Measurements from ENCODE around the gene DMWD.
"Not testable (repeated sequence)": the region's sequence is repeated elsewhere in the genome, so short reads cannot be mapped to it uniquely, and the experiment has no call there.

Gene DMWD

DNA sequence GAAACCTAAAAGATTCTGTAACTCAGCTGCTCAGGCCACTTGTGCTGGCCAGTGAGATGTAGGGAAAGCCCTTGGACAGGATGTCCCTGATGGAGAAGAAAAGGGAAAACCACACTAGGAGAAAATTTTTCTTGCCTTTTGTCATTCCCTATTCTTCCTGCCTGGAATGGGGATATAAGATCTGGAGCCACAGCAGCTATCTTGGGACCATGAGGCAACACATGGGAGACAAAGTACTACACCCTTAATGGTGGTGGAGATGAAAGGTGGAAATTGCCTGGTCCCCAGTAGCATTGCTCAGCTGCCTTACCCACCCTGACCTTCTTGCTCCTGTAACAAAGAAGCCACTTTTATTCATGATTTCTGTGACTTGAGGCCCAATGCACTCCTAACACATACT is 13.1 kb upstream of the DMWD start:
- DNase-seq (ENCODE audit: low spot score in 2 of 2), result no peak
- H3K36me3 ChIP-seq (replicated peaks), result no peaks in the 10 kb centered on the region
- H3K4me1 ChIP-seq, result no peaks in the 10 kb centered on the region
- H3K9me3 ChIP-seq, result no peaks in the 10 kb centered on the region
- no peak overlapping the region for H3K4me3 ChIP-seq
- in situ Hi-C loops (cut with MboI; ENCODE audit: low sequenced_read_pairs), result no loop called here
- no peaks in the 10 kb centered on the region for H3K27me3 ChIP-seq (ENCODE audit: low read depth)

DNA sequence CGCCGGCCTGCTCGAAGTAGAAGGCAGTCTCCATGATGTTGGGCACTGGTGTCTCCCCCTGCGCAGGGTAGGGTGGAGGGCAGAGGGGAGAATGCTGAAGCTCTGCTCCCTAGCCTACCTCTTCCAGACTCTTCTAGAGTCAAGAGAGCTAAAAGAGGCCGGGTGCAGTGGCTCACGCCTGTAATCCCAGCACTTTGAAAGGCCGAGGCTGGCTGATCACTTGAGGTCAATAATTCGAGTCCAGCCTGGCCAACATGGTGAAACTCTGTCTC is 12.2 kb upstream of the DMWD start:
- in situ Hi-C loops (cut with MboI; ENCODE audit: low sequenced_read_pairs), result no loop called here
- DNase-seq (ENCODE audit: low spot score in 2 of 2), result no peak
- H3K9me3 ChIP-seq, result no peaks in the 10 kb centered on the region
- H3K27me3 ChIP-seq (ENCODE audit: low read depth), result no peaks in the 10 kb centered on the region
- H3K4me1 ChIP-seq, result no peaks in the 10 kb centered on the region
- no peaks in the 10 kb centered on the region for H3K36me3 ChIP-seq (replicated peaks)
- no peak overlapping the region for H3K4me3 ChIP-seq

DNA sequence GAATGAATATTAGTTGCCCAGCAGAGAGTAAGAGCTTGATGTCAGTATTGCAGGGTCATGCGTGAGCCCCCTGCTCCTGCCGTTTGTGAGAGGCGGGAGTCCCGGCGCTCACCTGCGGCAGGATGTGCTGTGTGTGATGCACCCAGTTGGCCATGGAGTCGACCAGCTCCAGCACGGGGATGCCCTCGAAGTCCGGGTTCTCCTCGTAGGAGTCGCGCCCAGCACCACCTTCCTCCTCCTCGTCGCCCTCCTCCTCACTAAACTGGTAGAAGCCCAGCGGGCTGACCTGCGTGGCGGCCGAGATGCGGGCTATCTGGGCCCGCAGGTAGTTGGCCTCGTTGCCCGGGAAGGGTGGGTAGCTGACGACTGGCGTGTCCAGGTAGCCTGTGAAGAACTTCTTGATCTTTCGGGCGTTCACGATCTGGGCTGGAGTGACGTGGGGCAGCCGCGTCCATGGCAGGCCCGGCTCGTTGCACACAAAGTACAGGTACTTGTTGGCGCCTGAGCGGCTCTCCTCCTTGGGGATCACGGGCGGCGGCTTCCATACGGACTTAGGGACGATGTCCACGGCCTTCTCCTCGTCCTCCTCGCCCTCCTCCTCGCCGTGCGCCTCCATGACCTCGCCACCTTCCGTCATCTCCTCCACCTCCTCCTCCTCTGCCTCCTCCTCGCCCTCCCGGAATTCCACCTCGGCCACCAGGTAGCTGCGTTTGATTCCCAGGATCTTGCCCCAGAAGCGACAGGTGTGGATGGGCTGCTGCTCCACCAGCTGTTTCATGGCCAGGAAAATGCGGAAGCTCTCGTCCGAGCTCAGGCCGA is 11.7 kb upstream of the DMWD start:
- Histone ChIP-seq H3K4me1 (no peaks in the 10 kb centered on the region; the same call in 1 of the 2 replicates), H3K27me3 (ENCODE audit: low read depth) (no peaks in the 10 kb centered on the region), H3K4me3 (no peak overlapping the region), H3K9me3 (no peaks in the 10 kb centered on the region), H3K36me3 (replicated peaks) (no peaks in the 10 kb centered on the region)
- in situ Hi-C loops (cut with MboI; ENCODE audit: low sequenced_read_pairs), result no loop called here
- DNase-seq (ENCODE audit: low spot score in 2 of 2), result no peak

DNA sequence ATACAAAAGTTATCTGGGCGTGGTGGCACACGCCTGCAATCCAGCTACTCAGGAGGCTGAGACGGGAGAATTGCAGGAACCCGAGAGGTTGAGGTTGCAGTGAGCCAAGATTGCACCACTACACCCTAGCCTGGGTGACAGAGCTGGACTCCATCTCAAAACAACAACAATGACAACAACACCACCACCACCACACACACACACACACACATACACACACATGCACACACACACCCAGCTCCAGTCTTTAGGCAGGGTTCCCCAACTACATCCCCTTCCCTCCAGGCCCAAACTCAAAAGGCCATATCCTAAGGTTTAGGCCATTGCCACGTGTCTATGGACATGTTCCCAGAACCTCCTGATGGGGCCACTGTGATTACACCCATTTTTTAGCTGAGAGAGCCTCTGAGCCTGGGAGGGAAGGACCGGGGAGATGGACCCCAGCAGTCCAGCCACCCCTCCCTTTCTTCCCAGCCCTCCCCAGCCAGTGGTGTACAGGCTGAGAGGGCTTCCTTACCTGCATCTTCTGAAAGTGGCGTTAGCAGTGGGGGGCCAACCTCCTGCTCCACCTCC is 9.0 kb upstream of the DMWD start:
- H3K36me3 ChIP-seq (replicated peaks), result no peaks in the 10 kb centered on the region
- in situ Hi-C loops (cut with MboI; ENCODE audit: low sequenced_read_pairs), result no loop called here
- H3K4me1 ChIP-seq, result no peaks in the 10 kb centered on the region; the same call in 1 of the 2 replicates
- H3K4me3 ChIP-seq, result no peak overlapping the region
- no peaks in the 10 kb centered on the region for H3K27me3 ChIP-seq (ENCODE audit: low read depth)
- H3K9me3 ChIP-seq, result no peaks in the 10 kb centered on the region
- no peak for DNase-seq (ENCODE audit: low spot score in 2 of 2)

DNA sequence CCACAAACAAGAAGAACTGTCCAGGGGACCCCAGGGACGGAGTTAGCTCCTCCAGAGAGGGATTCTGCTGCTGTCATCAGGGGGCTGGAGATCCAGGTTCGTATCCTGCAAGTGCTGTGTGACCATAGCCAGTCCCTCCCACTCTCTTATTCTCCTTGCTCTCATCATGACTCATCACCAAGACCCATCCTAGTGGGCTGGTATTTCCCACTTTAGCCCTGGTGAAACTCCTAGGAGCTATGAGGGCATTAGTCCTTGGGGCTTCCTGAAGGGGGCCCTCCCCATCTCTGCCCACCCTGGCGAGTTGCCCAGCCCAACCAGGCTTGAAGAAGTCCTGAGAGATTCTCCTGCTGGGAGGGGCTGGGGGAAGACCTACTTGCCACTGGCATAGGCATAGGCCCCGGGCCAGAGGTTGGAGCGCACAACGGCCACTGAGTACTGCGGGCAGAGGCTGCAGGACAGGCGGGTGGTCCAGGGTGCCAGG is 7.5 kb upstream of the DMWD start:
- no peak for DNase-seq (ENCODE audit: low spot score in 2 of 2)
- Histone ChIP-seq H3K4me3 (no peak overlapping the region), H3K36me3 (replicated peaks) (no peaks in the 10 kb centered on the region), H3K4me1 (no peaks in the 10 kb centered on the region; the same call in 1 of the 2 replicates), H3K27me3 (ENCODE audit: low read depth) (no peaks in the 10 kb centered on the region), H3K9me3 (no peaks in the 10 kb centered on the region)
- in situ Hi-C loops (cut with MboI; ENCODE audit: low sequenced_read_pairs), result no loop called here

DNA sequence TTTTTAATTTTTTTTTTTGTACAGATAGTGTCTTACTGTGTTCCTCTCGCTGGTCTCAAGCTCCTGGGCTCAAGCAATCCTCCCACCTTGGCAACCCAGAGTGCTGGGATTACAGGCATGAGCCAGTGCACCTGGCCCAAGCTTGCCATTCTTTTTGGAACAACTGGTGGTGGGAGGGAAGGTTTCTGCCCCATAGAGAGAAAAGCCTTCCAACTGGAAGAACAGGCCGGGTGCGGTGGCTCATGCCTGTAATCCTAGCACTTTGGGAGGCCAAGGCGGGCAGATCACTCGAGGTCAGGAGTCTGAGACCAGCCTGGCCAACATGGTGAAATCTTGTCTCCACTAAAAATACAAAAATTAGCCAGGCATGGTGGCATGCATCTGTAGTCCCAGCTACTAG is 6.9 kb upstream of the DMWD start:
- H3K27me3 ChIP-seq (ENCODE audit: low read depth); H3K36me3 ChIP-seq (replicated peaks); H3K9me3 ChIP-seq; H3K4me1 ChIP-seq; H3K4me3 ChIP-seq; DNase-seq (ENCODE audit: low spot score in 2 of 2); in situ Hi-C loops (cut with MboI; ENCODE audit: low sequenced_read_pairs): not testable (repeated sequence)

DNA sequence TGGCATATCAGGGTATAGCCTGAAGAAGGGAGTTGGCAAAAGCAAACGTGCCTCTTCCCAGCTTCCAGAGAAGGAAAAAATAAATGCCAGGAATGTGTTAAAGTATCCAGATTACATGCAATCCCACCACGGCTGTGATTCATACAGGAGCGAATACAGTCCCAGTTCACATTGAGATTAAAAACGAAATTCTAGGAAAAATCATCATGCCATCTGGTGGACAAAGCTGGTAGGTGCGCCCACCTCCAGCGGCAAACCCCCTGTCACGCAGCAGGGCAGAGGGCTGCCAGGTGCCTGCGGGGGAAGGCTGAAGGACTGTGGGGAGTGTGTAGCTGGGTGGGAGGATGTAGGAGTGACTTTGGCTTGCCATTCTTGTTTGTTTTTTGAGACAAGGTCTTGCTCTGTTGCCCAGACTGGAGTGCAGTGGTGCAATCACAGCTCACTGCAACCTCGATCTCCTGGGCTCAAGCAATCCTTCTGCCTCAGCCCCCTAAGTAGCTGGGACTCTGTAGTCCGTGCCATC is 6.4 kb upstream of the DMWD start:
- DNase-seq (ENCODE audit: low spot score in 2 of 2), result peak; percentile 50 to 79
- in situ Hi-C loops (cut with MboI; ENCODE audit: low sequenced_read_pairs), result no loop called here
- Histone ChIP-seq H3K27me3 (ENCODE audit: low read depth) (no peaks in the 10 kb centered on the region), H3K4me3 (no peak overlapping the region), H3K9me3 (no peaks in the 10 kb centered on the region), H3K4me1 (no peaks in the 10 kb centered on the region; the same call in 1 of the 2 replicates), H3K36me3 (replicated peaks) (no peaks in the 10 kb centered on the region)

DNA sequence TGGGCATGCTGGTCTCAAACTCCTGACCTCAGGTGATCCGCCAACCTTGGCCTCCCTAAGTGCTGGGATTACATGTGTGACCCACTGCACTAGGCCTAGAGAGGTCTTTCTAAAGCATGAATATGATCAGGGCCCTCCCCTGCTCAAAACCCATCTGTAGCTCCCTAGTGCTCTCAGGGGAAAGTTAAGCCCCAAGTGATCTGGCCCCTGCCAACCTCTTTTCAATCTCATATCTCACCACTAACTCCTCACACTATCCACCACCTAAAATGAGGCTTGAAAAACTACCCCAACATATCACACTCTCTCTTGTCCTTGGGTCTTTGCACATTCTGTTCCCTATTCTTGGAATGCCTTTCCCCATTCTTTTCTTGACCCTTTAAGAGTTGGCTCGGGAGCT is 2.0 kb upstream of the DMWD start:
- H3K9me3 ChIP-seq, result no peaks in the 10 kb centered on the region
- DNase-seq (ENCODE audit: low spot score in 2 of 2), result no peak
- H3K4me3 ChIP-seq, result no peak overlapping the region
- peaks cover 11% of the 10 kb centered on the region for H3K36me3 ChIP-seq (replicated peaks)
- peaks cover 5% of the 10 kb centered on the region for H3K4me1 ChIP-seq
- in situ Hi-C loops (cut with MboI; ENCODE audit: low sequenced_read_pairs), result no loop called here
- no peaks in the 10 kb centered on the region for H3K27me3 ChIP-seq (ENCODE audit: low read depth)

DNA sequence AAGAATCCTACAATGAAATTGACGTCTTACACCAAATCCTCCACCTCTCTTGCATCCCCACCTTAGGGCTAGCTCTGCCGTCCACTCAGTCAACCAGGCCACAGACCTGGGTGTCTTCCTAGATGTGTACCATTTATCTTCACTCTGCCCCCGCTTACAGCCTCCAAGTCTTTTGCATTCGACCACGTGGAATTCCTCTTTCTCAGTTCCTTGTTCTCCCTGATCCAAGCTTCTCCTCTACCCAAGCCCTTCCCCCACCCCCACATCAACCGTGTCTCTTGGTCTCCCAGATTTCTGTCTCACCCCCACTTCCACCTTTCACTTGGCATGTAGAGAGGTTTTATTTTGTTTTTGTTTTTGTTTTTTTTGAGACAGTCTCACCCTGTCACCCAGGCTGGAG is 1.2 kb upstream of the DMWD start:
- Histone ChIP-seq H3K27me3 (ENCODE audit: low read depth) (no peaks in the 10 kb centered on the region), H3K4me1 (peaks cover 5% of the 10 kb centered on the region; the same call in 1 of the 2 replicates), H3K36me3 (replicated peaks) (peaks cover 18% of the 10 kb centered on the region), H3K9me3 (no peaks in the 10 kb centered on the region), H3K4me3 (no peak overlapping the region)
- in situ Hi-C loops (cut with MboI; ENCODE audit: low sequenced_read_pairs), result no loop called here
- no peak for DNase-seq (ENCODE audit: low spot score in 2 of 2)

DNA sequence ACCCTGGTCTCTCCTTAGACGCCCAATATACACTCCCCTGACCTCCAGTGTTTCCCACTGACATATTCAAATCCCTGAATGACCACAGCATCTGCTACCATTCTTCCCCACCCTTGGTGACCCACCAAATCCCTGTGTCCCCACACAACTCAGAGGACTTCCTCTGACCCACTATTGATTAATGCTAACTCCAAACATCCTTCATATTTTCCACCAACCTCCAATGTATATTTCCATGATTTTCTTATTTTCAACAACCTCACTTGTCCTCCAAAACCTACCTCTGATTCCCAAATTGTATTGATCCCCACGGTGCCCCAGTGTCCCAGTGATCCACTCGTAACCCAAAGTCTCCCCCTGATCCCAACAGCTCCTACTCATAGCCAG is 526 bp upstream of the DMWD start:
- peaks cover 25% of the 10 kb centered on the region for H3K36me3 ChIP-seq (replicated peaks)
- H3K4me3 ChIP-seq, result peak overlapping the region; percentile 73
- peaks cover 5% of the 10 kb centered on the region; the same call in 1 of the 2 replicates for H3K4me1 ChIP-seq
- H3K27me3 ChIP-seq (ENCODE audit: low read depth), result no peaks in the 10 kb centered on the region
- in situ Hi-C loops (cut with MboI; ENCODE audit: low sequenced_read_pairs), result no loop called here
- no peaks in the 10 kb centered on the region for H3K9me3 ChIP-seq
- DNase-seq (ENCODE audit: low spot score in 2 of 2), result no peak

DNA sequence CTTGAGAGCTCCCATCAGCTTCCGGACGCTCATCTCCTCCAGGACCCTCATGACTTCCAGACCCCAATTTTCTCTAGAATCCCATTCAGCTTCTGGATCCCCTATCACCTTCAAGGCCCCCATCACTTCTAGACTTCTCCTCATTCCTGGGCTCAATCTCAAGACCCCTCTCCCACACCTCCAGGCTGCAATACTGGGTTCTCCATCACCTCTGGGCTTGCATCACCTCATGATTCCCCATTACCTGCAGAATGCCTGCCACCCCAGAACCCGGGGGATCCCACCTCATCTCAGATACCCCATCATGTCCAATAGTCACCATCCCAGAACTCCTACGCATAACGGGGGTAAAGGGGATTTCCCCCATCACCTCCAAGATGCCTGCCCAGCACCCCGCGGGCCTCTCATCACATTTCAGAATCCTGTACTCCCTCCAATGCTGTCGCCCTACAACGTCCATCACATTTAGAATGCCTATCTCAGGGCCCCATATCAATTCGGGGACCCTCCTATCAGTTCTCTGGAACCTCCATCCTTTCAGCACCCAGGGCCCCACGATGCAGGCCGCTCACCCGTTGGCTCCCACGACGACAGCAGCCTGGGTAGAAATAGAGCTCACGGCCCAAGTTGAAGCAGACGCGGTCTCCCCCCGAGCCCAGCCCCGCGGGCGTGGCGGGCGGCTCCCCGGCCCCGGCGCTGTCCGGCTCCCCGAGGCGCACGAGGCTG is 738 bp downstream of the DMWD start:
- Histone ChIP-seq H3K36me3 (replicated peaks) (peaks cover 30% of the 10 kb centered on the region), H3K9me3 (no peaks in the 10 kb centered on the region), H3K4me1 (peaks cover 5% of the 10 kb centered on the region; the same call in 1 of the 2 replicates), H3K27me3 (ENCODE audit: low read depth) (no peaks in the 10 kb centered on the region), H3K4me3 (peak overlapping the region; percentile 73)
- no peak for DNase-seq (ENCODE audit: low spot score in 2 of 2)
- in situ Hi-C loops (cut with MboI; ENCODE audit: low sequenced_read_pairs), result no loop called here

DNA sequence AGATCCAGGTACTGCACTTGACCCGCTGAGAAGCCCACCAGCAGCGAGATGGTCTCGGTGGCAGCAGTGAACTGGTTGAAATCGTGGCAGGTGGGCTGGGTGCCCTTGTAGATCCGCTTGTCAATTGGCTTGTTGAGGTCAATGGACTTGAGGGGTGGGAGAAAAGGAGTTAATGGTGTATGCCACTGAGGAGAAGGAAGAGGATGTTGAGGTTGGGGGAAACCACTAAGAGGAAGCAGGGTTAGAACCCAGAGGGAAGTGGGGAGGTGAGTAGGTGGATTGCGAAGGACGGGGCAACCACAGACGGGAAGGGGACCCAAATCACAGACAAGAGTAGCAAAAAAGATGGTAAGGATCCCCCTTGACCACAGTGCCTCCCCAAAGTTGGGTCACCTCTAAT is 1.7 kb downstream of the DMWD start:
- in situ Hi-C loops (cut with MboI; ENCODE audit: low sequenced_read_pairs), result no loop called here
- peaks cover 38% of the 10 kb centered on the region for H3K36me3 ChIP-seq (replicated peaks)
- H3K9me3 ChIP-seq, result no peaks in the 10 kb centered on the region
- no peak for DNase-seq (ENCODE audit: low spot score in 2 of 2)
- H3K4me3 ChIP-seq, result no peak overlapping the region; the same call in 1 of the 2 replicates
- H3K27me3 ChIP-seq (ENCODE audit: low read depth), result no peaks in the 10 kb centered on the region
- H3K4me1 ChIP-seq, result peaks cover 5% of the 10 kb centered on the region; the same call in 1 of the 2 replicates

DNA sequence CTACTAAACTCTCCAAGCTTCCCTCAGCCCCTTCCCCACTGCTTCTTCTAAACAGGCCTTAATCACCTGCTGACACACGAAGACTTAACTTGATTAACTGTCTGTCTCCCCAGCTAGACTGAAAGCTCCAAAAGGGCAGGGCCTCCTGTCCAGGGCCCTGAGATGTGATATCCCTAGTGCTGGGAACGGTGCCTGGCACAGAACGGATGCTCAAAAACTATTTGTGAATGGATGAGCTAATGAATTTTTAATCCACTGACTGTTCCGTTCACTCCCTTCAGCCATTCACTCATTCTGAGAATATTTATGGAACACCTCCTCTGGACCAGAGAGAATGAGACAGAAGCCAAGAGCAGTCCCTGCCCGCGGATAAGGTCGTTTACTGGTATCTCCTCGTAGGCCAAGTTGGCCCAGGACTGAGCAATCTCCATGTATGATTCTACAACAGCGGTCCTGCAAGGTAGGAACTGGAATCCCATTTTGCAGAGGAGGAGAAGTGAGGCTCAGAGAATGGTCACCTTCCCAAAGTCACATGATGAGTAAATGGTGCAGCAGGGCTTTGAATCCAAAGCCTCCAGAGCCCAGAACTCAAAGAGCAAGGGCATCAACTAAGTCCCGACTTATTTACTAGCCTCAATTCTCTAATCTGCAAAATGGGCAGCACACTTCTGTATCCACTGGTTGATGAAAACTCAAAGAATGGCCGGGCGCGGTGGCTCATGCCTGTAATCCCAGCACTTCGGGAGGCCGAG is 3.4 kb downstream of the DMWD start:
- Histone ChIP-seq H3K4me3 (no peak overlapping the region), H3K36me3 (replicated peaks) (peaks cover 49% of the 10 kb centered on the region)

More for the DNA sequence above, 3.4 kb downstream of the DMWD start:
- no peaks in the 10 kb centered on the region for H3K27me3 ChIP-seq (ENCODE audit: low read depth)
- H3K4me1 ChIP-seq, result peaks cover 5% of the 10 kb centered on the region; the same call in 1 of the 2 replicates
- no peaks in the 10 kb centered on the region for H3K9me3 ChIP-seq
- in situ Hi-C loops (cut with MboI; ENCODE audit: low sequenced_read_pairs), result no loop called here
- DNase-seq (ENCODE audit: low spot score in 2 of 2), result no peak

Measured in HAP-1 (cell line).